Gastrocnemius medialis (tissue), 4 donors: ENCODE measurements around the gene PATJ. TPM values are rescaled to one million over a fixed set of nuclear protein-coding genes. Genes with fewer than 3 reads are reported as not detected.

Source experiments
- ATAC-seq, 2 donors: fragments of 150-250 bp; one replicate each; pipeline ENCODE4 v1.9.1; 2016
- DNase-seq, 2 donors: peaks; one replicate each; pipeline ENCODE4 v3.0.0-alpha.2; 2019
- H3K27ac ChIP-seq, 4 donors: fragments of 200-600 bp; sonication (generic); 1 replicate in 1 of 4; 2 replicates in 3 of 4; pipeline ENCODE4 v1.5.1; 2016 to 2018; ENCODE audit warnings: mild to moderate bottlenecking in 2 of 4, moderate library complexity in 1 of 4
- H3K27me3 ChIP-seq, 3 donors: fragments of 200-600 bp; sonication (generic) in 2 of 3; 1 replicate in 1 of 3; 2 replicates in 2 of 3; pipeline versions ENCODE4 v1.5.1 to v1.6.0; 2016 to 2019; ENCODE audit warnings: mild to moderate bottlenecking in 1 of 3, moderate library complexity in 1 of 3
- H3K36me3 ChIP-seq, 2 donors: fragments of 200-600 bp; sonication (generic) in 1 of 2; one replicate each; pipeline ENCODE4 v1.5.1; 2017 to 2018
- H3K4me1 ChIP-seq, 2 donors: fragments of 200-600 bp; sonication (generic) in 1 of 2; one replicate each; pipeline ENCODE4 v1.5.1; 2016 to 2017; ENCODE audit warnings: mild to moderate bottlenecking in 2 of 2
- H3K4me3 ChIP-seq, 4 donors: fragments of 200-600 bp; sonication (generic) in 3 of 4; 1 replicate in 1 of 4; 2 replicates in 3 of 4; pipeline ENCODE4 v1.5.1; 2016 to 2019; ENCODE audit warnings: mild to moderate bottlenecking in 2 of 4
- H3K9me3 ChIP-seq, 3 donors: fragments of 200-600 bp; sonication (generic) in 2 of 3; 1 replicate in 1 of 3; 2 replicates in 2 of 3; pipeline ENCODE4 v1.5.1; 2016 to 2019
- POLR2A ChIP-seq, 2 donors: fragments of 450-650 bp; IDR thresholded peaks; one replicate each; pipeline ENCODE4 v1.6.1; 2017; ENCODE audit warnings: antibody characterized with exemption in 2 of 2, mild to moderate bottlenecking in 2 of 2, moderate library complexity in 2 of 2
- in situ Hi-C, 4 donors: fragments of 200-750 bp; cut with MboI; loops; one replicate each; pipeline versions ENCODE4 v1.15.0 to v1.8.0; 2017; ENCODE audit warnings: low sequenced_read_pairs in 4 of 4
- intact Hi-C: fragments of 100-400 bp; cut with DNase I; formaldehyde crosslinking; loops from one replicate; pipeline ENCODE4 v1.15.1; 2023; ENCODE audit warnings: low total_unique reads
- total RNA-seq, 4 donors: library from RNA; depleted of rRNA; stranded (reverse); fragments of >200 nt; gene quantifications; one replicate each; pipeline versions ENCODE4 v1.1.0 to v1.2.3, GENCODE V29; 2016
- TF ChIP-seq, protein P1 (sequence below), 5 experiments: fragments of 450-650 bp in 3 of 5; fragments of 200-600 bp in 2 of 5; sonication (generic) in 2 of 5; IDR thresholded peaks in 4 of 5; conservative IDR thresholded peaks in 1 of 5; 1 replicate in 4 of 5; 2 replicates in 1 of 5; pipeline ENCODE4 v1.5.1; 2016 to 2019; ENCODE audit warnings: antibody characterized with exemption in 5 of 5, mild to moderate bottlenecking in 3 of 5, moderate library complexity in 3 of 5

Gene PATJ
- total RNA-seq, 4 donors from 2014 or later: 19.3 to 44.8 (median 26.0) TPM

DNA sequence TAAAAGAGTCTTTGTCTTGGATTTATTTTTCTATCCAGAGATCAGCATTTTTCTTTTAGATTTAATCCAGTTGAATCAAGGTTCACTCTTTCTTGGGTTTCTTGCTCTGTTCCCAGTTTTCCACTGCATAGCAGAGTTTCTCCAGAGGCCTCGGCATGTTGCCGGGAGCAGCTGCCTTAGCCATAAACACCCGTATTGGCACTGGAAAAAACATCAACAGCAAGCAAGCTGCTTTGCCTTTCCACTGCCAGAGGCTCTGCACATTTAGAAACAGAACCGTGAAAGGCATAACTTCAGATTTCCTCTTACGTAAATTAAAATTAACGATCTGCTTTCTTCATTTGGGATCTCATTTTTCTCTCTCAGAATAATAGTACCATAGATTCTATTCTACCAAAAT is 270.6 kb downstream of the PATJ start:
- no peaks in the 10 kb centered on the region for H3K9me3 ChIP-seq
- no peak overlapping the region for H3K4me3 ChIP-seq
- ATAC-seq (peak; percentile 75 to 93), DNase-seq (peak; percentile 48 to 58)
- H3K4me1 ChIP-seq: peaks cover 16% of the 10 kb centered on the region in 2 donors
- in situ Hi-C loops: no loop called here
- no peaks in the 10 kb centered on the region for H3K27me3 ChIP-seq
- intact Hi-C loops: no loop called here
- peak overlapping the region in 3 of 4 donors; percentile 25 to 69 (median 51) for H3K27ac ChIP-seq
- TF ChIP-seq, protein P1, sequence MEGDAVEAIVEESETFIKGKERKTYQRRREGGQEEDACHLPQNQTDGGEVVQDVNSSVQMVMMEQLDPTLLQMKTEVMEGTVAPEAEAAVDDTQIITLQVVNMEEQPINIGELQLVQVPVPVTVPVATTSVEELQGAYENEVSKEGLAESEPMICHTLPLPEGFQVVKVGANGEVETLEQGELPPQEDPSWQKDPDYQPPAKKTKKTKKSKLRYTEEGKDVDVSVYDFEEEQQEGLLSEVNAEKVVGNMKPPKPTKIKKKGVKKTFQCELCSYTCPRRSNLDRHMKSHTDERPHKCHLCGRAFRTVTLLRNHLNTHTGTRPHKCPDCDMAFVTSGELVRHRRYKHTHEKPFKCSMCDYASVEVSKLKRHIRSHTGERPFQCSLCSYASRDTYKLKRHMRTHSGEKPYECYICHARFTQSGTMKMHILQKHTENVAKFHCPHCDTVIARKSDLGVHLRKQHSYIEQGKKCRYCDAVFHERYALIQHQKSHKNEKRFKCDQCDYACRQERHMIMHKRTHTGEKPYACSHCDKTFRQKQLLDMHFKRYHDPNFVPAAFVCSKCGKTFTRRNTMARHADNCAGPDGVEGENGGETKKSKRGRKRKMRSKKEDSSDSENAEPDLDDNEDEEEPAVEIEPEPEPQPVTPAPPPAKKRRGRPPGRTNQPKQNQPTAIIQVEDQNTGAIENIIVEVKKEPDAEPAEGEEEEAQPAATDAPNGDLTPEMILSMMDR (IDR thresholded peaks at IDR 0.05 in 4 of 5, conservative IDR thresholded peaks at IDR 0.05 in 1 of 5): no peak
- no peak for TF ChIP-seq POLR2A (IDR thresholded peaks at IDR 0.05)
- H3K36me3 ChIP-seq: no peaks in the 10 kb centered on the region

DNA sequence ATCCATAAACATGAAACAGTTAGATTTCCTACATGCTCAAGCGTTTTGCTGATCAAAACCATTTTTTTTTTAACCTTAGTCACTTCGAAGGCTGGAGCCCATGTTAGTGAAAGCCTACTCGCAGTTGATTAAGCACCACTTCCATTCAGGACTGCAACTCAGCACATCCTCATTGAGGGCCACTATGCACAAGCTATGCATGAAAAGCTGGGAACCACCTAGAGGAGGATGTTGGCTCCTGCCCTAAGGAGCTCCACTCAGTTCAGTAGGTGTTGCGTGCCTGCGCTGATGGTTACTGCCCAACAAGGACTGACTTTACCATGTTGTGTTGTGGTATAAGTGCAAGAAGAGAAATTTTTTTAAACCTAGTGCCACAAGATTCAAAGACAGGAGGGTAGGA is 271.0 kb downstream of the PATJ start:
- Histone ChIP-seq H3K27ac (peak overlapping the region in 3 of 4 donors; percentile 25 to 69 (median 51)), H3K4me3 (no peak overlapping the region), H3K36me3 (no peaks in the 10 kb centered on the region), H3K4me1 (peaks cover 16% of the 10 kb centered on the region in 2 donors), H3K9me3 (no peaks in the 10 kb centered on the region), H3K27me3 (no peaks in the 10 kb centered on the region)
- in situ Hi-C loops (no loop called here), intact Hi-C loops (no loop called here)
- no peak for TF ChIP-seq POLR2A (IDR thresholded peaks at IDR 0.05)
- TF ChIP-seq, protein P1 (IDR thresholded peaks at IDR 0.05 in 4 of 5, conservative IDR thresholded peaks at IDR 0.05 in 1 of 5): no peak
- DNase-seq (no peak), ATAC-seq (peak; percentile 43 to 62)

DNA sequence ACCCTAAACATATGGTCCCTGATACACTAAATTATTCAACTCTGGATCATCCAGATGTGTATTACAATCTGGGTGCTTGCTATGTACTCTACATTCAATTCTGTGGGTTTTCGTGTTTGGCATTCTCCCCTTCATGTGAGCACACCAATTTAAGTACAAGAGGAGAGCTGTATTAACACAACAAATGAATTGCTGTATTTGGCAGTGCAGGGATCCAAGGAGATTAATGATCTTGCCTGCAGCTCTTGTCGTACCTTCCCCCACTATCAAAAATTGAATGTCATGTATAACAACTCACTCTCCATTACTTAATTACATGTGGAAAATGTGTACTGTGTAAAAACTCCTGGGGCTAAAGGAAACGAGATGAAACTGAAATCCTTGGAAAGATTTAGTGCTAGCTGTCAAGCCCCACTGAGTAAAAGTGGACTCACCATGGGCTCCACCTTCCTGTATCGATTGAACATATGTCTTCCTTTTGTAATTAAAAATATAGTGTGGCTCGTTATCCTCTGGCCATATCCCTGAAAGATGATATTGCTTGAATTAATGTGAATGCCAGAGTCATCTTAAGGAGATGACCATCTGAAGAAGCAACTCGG is 280.2 kb downstream of the PATJ start:
- intact Hi-C loops: no loop called here
- ATAC-seq: no peak
- no peaks in the 10 kb centered on the region for H3K36me3 ChIP-seq

GRCh38 chr1:62024690-62025089 is 282.4 kb downstream of the PATJ start:
- intact Hi-C loops (no loop called here), in situ Hi-C loops (no loop called here)
- peaks cover 17 to 21% of the 10 kb centered on the region in 2 donors for H3K4me1 ChIP-seq
- no peaks in the 10 kb centered on the region for H3K36me3 ChIP-seq
- peak; percentile 97 to 99 for ATAC-seq
- H3K4me3 ChIP-seq: no peak overlapping the region
- TF ChIP-seq, protein P1 (IDR thresholded peaks at IDR 0.05 in 4 of 5, conservative IDR thresholded peaks at IDR 0.05 in 1 of 5): no peak
- no peak for TF ChIP-seq POLR2A (IDR thresholded peaks at IDR 0.05)
- DNase-seq: peak; percentile 35 to 52
- H3K27me3 ChIP-seq: no peaks in the 10 kb centered on the region
- H3K27ac ChIP-seq: peak overlapping the region; percentile 75 to 88 (median 78)
- H3K9me3 ChIP-seq: no peaks in the 10 kb centered on the region

More for the DNA sequence above, 280.2 kb downstream of the PATJ start:
- H3K27ac ChIP-seq: peak overlapping the region in 2 of 4 donors; percentile 26 to 37
- no peak for DNase-seq
- H3K27me3 ChIP-seq: no peaks in the 10 kb centered on the region
- peaks cover 17 to 21% of the 10 kb centered on the region in 2 donors for H3K4me1 ChIP-seq
- in situ Hi-C loops: no loop called here
- H3K4me3 ChIP-seq: no peak overlapping the region
- H3K9me3 ChIP-seq: no peaks in the 10 kb centered on the region
- TF ChIP-seq POLR2A (IDR thresholded peaks at IDR 0.05): no peak
- TF ChIP-seq, protein P1 (IDR thresholded peaks at IDR 0.05 in 4 of 5, conservative IDR thresholded peaks at IDR 0.05 in 1 of 5): no peak
